GM19452 (cell line): Measurements from ENCODE around the gene SAP30BP.
A peak's percentile ranks its signal among the peaks of the same experiment; 100 is the strongest.
"Not testable (repeated sequence)": the region's sequence is repeated elsewhere in the genome, so short reads cannot be mapped to it uniquely, and the experiment has no call there.

Experiments
- ATAC-seq: cut with Tn5 transposase; IDR thresholded peaks from one replicate; pipeline ENCODE4 v1.9.1; 2021; ENCODE audit not compliant: unreplicated experiment

SAP30BP gene

DNA sequence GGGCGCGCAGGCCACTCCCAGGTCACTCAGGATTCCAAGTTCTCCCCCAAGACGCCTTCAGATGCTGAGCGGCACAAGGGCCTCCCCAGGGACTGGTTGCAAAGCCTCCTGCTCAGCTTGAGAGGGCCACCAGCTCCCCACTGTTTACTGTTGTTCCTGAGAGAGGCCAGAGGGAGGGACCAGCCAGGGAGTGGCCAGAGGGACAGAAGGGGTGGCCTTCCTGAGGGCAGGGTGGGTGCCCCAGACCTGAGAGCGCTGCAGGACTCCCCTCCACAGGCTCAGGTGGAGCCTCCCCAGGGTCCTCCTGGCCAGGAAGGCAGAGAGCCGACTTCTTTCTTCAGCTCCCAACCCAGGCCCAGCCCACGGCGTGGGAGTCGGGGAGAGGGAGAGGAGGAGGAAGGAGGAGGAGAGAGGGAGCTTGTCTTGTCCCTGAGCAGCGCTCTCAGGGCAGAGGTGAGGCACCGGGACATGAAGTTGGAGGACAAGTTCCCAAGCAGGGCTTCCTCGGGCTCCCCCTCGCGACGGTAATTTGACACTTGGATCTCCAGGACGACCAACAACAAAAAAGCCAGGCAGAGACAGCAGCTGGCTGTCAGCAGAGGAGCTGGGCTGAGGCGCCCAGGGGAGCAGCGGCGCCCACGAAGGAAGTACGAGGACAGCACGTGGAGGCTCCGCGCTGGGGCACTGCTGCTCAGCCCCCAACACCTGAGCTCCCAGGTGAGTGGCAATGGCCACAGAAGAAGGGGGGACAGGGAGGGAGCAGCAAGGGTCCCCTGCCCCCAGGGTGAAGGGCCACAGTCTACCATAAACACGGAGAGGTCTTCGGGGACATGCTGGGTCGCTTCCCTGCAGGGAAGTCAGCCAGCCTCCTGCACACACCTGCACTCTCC is 33.4 kb upstream of the SAP30BP start:
- no peak for ATAC-seq

DNA sequence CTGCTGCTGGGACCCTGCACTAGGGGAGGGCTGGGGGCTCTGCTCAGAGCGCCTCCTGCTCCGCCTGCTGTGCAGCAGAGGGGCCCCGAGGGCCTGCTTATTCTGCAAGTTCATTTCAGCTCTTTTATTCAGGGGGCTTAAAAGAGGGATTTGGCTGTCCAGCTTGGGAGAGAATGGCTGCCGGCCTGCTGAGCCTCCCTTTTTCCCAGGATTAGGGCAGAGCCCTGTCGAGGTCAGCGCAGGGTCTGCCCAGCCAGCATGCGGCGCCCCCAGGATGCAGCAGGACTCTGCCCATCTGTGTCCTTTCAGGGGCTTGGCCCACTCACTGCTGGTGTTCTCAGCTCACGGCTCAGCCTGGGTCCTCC is 32.8 kb upstream of the SAP30BP start:
- ATAC-seq, result no peak

DNA sequence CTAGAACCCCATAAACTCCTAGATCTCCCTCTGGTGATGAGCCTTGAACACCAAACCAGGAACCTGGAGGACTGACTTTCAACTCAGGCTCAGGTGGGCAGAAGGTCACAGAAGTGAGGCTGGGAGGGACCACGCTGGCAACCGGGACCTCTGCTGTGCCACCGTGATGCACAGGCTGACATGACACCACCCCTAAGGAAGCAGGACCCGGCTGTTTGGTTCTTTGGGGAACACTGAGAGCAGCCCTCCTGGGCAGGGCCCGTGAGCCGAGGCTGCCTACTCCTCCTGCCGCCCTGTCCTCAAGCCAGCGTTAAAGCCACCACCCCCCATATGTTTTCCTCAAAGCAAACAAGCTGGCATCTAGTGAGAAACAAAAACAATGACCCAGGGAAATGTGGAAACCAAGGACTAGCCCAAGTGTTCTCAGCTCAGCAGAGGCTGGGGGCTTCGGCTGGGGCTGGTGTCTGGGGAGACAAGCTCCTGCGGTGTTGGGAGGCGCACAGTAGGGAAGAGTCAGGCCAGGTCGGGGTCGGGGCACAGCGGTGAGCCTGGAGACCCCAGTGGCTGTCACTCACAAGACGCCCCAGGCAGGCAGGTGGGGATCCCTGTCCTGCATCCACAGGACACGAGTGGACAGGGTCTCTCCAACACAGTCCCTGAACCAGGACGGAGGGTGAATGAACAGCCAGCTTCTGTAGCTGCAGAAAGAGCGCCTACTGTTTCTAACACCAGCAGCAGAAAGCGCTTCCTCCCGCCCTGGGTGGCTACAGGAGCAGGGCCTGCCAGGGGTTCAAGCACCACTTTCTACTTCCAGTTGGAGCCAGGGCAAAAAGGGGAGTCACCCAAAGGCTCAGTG is 32.2 kb upstream of the SAP30BP start:
- ATAC-seq, result no peak

DNA sequence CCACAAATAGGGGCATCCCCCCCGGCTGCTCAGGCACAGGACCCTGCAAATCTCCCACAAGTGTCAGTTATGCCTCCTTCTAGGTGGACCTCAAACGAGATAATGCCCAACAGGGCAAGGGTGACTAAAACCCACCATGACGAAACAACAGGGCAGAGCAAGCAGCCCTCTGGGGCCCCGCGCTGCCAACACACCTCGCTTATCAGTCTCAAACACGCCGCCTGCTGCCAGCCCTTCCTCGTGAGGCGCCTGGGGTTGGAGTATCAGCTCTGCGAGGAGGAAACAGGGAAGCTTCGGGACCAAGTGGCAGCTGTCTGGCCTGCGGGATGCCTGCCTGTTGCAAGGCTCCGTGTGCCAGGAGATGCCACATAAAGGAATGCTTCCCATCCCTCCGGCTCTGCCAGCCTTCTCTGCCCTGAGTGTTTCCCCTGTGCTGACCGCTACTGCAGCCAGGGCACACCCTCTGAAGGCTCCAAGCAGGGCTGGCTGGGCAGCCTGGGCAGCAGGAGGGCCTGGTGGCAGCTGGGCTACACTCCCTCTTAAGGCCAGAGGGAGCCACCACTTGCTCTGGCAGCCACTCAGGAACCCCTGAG is 31.4 kb upstream of the SAP30BP start:
- no peak for ATAC-seq

DNA sequence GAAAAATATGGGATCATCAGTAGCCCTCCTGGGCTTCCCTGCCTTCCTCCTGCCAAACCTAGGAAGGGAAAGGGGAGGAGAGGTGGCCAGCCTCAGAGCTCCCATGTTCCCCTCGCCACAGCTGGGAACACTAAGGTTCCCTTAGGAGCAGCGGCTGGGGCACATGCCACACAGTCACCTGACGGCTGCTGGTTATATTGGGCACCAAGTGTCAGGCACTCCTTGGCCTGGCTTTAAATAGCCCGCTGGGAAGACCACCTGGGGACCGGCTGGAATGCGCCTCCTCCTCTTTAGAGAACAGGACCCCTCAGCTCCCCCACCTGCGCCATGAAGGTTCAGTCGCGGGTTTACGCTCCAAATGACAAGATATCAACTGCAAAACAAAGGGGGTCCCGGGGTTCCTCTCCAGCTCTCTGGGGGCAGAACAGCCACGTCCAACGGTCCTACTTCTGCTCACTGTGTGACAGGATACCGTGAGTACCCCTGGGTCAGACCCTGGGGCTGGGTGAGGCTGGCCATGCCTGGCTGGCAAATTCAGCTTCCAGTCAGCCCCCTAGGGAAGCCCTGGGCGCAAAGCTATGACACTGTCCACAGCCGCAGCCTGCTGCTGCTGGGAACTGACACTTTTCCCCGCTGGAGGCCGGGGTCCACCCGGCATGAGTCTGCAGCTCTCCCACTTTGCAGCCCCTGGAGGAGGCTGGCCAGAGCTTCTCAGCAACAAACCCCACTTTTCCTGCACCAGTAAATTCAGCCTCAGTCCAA is 30.6 kb upstream of the SAP30BP start:
- ATAC-seq, result no peak

DNA sequence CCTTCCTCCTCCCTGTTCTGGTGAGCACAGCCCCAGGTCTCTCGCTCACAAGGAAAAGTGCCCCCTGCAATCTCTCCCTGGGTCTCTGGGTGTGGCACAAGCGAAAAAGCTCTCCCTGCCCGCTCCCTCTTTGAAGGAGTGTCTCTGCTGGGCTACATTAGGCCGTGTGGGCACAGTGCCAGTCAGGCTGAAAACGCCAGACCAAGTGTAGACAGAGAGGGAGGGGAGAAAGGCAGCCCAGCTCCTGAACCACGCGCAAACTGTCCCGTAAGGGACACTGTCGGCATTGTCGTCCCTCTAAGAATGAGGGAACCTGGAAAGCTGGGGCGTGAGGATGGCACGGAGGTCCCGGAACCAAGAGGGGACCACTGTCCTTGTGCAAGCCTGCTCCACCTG is 30.0 kb upstream of the SAP30BP start:
- ATAC-seq, result no peak

DNA sequence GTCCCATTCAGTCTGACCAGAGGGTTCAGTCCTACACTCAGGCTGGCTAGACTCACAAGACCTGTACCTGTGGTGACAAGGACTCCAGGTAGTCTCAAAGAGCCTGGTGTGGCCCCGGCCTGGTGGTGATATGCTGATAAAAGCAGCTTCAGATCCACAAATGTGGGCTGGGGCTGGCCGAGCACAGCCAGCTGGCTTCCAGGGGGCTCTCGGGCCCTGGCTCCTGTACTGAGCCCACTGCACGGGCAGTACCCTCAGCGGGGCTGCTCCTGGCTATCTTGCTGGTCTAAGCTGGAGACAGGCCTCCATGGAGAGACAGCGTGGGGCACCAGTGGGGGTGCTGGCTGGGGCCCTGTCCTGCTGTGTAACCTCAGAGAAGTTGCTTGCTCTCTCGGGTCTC is 29.6 kb upstream of the SAP30BP start:
- no peak for ATAC-seq

DNA sequence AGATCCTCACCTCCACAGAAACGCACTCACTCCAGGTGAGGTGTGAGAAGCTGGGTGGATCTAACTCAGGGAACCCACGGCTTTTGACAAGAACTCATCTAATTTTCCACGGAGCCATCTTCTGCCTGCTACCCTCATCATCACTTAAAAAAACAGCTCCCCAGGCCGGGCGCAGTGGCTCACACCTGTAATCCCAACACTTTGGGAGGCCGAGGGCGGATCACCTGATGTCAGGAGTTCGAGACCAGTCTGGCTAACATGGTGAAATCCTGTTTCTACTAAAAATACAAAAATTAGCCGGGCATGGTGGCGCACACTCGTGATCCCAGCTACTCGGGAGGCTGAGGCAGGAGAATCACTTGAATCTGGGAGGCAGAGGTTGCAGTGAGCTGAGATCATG is 29.1 kb upstream of the SAP30BP start:
- not testable (repeated sequence) for ATAC-seq

DNA sequence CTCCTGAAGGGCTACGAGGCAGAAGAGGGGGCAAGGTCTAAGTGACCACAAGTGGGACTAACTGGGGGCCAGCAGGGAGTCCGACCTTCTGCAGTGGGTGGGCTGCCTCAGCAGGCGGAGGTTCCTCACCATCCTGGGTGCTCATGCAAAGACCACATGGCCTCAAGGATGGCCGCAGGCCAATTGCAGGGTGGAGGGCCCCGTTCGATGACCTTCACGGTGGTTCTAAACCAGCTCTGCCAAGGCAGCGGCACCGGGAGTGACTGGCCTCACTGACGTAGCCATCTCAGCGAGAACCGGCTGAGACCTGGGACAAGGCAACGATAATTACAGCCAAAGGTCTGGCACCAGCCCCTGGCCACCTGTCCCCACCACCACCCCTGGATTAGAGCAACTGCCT is 28.2 kb upstream of the SAP30BP start:
- ATAC-seq, result no peak

DNA sequence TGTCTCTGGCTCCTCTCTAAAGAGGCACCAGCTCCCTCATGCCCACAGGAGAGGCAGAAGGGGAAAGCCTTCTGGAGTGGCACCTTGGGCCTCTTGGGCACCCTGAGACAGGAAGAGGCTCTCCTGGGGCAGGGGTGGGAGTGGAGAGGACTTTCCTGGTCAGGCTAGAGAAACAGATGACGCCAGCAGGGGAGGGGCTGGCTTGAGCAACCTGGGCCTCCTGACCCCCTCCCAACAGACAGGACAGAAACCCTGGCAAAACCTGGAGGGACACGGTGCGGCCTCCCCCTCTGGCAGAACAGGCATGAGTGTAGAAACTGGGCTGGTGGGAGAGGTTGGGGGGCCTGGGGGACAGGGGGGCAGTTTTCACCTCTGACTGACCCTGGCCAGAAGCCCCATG is 27.8 kb upstream of the SAP30BP start:
- ATAC-seq, result no peak

DNA sequence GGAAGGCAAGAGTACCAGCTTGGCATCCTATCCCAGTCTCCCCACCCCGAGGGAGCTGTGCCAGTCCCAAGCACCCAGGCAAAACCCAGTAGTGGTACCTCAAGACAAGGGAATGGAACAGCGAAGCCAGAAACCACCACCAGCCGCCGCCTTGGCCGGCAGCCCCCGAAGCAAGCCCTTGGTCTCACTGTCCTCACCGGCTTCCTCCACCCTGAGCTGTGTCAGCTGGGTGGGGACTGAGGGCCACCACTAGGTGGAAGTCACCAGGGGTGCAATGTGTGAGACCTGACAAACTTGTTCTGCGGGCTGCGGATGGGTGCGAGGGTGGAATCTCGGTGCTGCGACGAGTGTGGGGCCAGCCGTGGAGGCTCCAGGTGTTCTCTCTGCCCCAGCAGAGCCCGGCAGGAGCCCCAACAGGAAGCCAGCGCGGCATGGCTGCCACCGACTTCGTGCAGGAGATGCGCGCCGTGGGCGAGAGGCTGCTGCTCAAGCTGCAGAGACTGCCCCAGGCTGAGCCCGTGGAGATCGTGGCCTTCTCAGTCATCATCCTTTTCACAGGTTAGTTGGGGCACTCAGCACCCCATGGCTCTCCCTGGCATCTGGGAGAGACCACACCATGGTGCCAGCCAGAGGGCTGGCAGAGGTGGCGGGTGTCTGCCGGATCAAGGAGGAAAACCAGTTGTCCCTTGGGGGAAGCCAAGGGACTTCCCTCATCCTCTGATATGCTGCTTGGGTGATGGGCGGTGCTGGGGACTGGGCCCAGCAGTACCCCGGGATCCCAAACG is 27.2 kb upstream of the SAP30BP start:
- no peak for ATAC-seq

DNA sequence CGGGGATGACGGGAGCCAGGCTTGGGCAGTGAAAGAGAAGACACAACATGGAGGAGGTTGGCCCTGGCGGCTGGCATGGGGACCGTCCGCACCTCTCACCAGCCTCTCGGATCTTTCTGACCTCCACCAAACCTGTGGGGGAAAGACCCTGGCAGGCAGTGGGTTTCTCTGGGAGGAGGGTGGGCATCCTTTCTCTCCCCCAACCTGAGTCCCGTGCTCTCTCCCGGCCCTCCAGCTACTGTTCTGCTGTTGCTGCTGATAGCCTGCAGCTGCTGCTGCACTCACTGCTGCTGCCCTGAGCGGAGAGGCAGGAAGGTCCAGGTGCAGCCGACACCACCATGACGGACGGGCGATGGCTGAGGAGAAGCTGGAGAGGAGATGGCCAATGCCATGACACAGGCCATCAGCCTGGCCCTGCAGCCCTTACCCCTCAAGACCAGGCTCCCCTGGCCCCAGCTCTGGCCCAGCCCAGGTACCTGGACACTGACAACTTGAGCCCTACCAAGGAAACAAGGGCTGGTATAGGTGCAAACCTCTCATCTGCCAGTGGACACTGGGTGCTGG is 26.5 kb upstream of the SAP30BP start:
- ATAC-seq, result no peak

DNA sequence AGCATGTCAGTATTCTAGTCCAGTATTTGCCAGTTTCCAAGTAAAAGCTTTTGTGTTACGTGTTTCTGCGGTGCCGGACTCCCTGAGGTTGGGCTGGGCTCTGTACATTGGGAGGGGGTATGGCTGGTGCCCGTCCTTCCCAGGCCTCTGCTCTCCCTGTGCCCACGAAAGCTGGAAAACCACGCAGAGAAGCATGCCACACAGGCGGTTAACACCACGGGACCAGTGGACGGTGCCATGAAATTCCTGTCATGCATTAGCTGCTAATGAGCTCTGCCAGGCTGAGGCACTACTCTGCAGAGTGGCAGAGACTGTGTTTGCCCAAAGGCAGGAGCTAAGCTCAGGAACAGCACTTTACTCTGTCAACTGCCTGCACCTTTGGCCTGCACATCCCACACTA is 25.8 kb upstream of the SAP30BP start:
- ATAC-seq, result no peak

DNA sequence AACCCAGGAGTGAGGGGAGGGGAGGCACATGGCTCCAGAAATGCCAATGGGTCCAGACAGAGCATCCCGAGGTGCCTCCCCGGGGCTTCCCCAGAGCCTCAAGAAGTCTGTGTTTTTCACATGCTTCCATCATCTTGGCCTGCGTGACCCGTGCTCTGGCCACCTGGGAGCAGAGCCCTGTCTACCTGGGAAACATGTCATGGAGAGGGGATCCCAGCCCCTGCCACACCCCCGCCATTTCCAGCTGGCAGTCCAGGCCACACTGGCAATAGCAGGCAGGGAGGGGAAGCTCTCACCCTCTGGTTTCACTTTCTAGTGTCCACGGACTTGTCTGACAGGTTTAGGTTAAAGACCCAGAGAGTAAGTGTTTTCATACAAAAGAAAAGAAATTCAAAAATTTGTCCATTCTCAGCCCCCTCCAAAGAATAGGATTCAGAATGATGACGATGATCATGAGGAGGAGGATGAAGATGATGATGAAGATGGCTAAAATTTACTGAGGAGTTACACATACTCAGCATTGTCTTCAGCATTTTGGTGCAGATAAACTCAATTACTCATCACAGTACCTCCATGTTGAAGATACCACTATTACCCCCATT is 24.9 kb upstream of the SAP30BP start:
- ATAC-seq, result no peak

DNA sequence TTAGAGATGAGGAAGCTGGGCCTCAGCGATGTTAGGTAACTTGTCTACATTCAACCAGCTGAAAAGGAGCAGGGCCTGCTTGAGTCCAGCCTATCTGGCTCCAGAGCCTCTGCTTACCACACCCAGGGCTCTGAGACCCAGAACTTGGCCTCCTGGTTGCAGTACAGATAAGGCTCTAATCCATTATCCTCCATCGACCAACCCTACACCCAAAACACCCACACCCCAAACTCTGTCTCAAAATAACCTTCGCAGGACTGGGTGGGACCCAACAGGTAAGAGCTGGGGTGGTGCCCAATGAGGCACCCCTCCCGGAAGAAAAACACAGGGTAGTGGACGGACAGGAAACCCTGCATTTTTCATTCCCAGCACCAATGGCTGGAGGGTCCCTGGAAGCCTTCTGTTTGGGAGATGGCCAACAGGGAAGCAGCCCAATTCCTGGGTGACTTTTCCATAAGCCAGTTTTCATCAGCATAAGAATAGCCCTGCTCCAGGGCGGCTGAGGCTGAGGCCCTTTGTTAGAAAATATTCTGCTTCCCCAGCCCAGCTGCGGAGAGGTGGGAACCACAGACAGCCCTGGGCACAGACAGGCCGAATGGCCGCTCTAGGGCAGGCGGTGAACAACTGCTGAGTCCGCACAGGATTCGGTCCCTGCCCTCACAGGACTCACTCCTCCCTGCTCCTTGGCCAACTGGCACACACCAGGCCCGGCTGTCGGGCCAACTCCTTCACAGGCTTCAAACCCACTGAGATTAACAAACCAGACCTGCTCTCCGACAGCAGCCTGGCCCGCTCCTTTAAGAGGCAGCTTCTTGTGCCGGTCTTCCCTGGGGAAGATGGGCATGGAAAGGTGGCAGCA is 24.1 kb upstream of the SAP30BP start:
- ATAC-seq, result no peak

DNA sequence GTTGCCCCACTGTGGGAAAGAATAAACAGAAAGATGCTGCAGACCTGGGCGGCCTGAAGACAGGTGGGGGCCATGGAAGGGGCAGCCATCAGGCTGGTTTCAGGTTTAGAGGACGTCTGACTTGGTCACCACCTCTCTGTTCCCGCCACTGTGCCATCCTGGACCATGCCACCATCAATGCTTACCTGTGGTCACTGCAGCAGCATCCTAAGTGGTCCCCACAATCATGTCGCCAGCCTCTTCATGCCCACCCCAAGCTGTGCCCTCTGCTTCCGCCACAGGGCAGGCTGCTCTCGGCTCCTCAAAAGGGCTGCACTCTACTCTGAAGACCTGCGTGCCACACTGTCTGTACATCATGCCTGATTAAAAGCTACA is 23.5 kb upstream of the SAP30BP start:
- ATAC-seq, result no peak

DNA sequence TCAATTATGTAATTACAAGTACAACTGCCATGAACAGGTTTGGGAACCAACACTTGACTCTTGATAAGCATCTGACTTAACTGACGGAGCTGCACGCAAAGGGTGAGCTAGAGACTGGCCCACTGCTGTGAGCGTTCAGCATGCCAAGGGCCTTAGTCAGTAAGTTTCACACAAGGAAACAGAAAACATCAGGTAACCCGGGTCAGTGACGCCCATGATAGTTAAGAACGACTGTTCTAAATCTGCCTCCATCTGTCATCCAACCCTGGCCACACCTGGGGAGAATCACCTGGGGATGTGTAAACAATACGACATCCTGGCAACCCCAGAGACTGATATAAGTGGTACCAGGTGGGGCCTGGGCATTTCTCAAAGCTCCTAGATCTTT is 21.6 kb upstream of the SAP30BP start:
- ATAC-seq, result no peak

DNA sequence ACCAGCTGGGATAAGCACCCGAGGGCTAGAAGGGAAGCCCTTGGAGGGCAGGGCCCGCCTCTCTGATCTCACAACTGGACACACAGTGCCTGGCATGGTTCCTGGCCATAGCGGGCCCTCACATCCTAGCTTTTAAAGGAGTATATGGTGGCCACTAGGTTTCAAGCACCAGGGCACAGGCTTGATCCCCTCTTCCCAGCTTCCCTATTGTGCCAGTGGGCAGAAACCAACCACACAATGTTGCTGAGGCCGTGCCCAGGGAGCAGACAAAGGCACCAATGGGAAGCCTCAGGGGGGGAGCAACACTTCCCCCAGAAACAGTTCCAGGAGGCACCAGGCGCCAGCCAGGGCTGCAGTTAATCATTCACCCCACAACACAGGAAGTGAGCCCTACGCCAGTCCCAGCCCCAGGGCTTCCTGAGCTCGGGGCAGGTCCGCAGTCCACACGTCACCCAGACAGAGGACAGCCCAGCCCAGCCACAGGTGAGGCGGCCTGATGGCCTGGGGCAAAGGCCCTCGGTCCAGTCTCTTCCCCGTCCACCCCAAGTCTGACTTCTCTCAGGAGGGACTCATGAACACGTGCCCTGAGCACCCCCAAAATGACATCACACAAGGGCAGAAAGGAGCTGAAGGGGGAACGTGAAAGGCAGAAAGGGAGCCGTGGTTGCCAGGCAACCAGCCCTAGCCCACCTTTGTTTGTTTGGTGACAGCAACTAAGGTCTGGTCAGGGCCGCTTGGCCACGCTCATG is 21.1 kb upstream of the SAP30BP start:
- peak; percentile 91 for ATAC-seq
